Stomach (tissue), 9 donors: ENCODE results near the gene PPP1R9B. TPM values are rescaled to one million over a fixed set of nuclear protein-coding genes. Genes with fewer than 3 reads are reported as not detected.

Source experiments
- DNase-seq, 2 donors: peaks; one replicate each; pipeline versions ENCODE4 v3.0.0 to v3.0.0-alpha.2; 2013 to 2019
- H3K27ac ChIP-seq, 5 donors: fragments of 200-600 bp in 4 of 5; sonication (generic) in 4 of 5; one replicate each; pipeline ENCODE4 v1.5.1; 2013 to 2019; ENCODE audit warnings: mild to moderate bottlenecking in 1 of 5, moderate library complexity in 1 of 5
- H3K27me3 ChIP-seq, 3 donors: fragments of 200-600 bp; sonication (generic); one replicate each; pipeline ENCODE4 v1.5.1; 2017 to 2019; ENCODE audit warnings: mixed run types in 1 of 3
- H3K36me3 ChIP-seq, 4 donors: fragments of 200-600 bp; sonication (generic); 1 replicate in 3 of 4; 2 replicates in 1 of 4; pipeline ENCODE4 v1.5.1; 2016 to 2019
- H3K4me1 ChIP-seq, 4 donors: fragments of 200-600 bp; sonication (generic); one replicate each; pipeline ENCODE4 v1.5.1; 2016 to 2019
- H3K4me3 ChIP-seq, 4 donors: fragments of 200-600 bp; sonication (generic) in 3 of 4; one replicate each; pipeline ENCODE4 v1.5.1; 2016 to 2019; ENCODE audit warnings: mild to moderate bottlenecking in 1 of 4
- H3K9me3 ChIP-seq, 4 donors: fragments of 200-600 bp; sonication (generic); one replicate each; pipeline ENCODE4 v1.5.1; 2016 to 2019
- EP300 ChIP-seq: sonication (generic); formaldehyde crosslinking; IDR thresholded peaks from one replicate; pipeline ENCODE4 v1.6.1; 2017; ENCODE audit warnings: antibody characterized with exemption
- POLR2A ChIP-seq, 4 donors: fragments of 450-650 bp; IDR thresholded peaks; one replicate each; pipeline ENCODE4 v1.6.1; 2016; ENCODE audit warnings: antibody characterized with exemption in 4 of 4, control low read depth in 2 of 4, mild to moderate bottlenecking in 1 of 4, moderate library complexity in 1 of 4
- POLR2AphosphoS5 ChIP-seq, 3 donors: sonication (generic); formaldehyde crosslinking; IDR thresholded peaks; one replicate each; pipeline ENCODE4 v1.6.1; 2016; ENCODE audit warnings: antibody characterized with exemption in 3 of 3
- WGBS, 5 donors: extraction: QIAGEN DNeasy Blood & Tissue Kit in 3 of 5; methylation state at CpG; one replicate each; pipeline versions ENCODE4 v1.1.5 to v1.1.7; 2013 to 2018; 5-methylcytosine and 5-hydroxymethylcytosine counted together
- intact Hi-C: fragments of 100-400 bp; cut with DNase I; formaldehyde crosslinking; loops from one replicate; pipeline ENCODE4 v1.15.1; 2023; ENCODE audit warnings: low total_unique reads
- polyA plus RNA-seq, 3 donors: library from polyadenylated mRNA; stranded (reverse); fragments of 200-250 nt; gene quantifications; one replicate each; pipeline ENCODE4 v1.2.3, GENCODE V29; 2013
- total RNA-seq, 5 donors: library from RNA; depleted of rRNA; stranded (reverse); fragments of >200 nt; gene quantifications; one replicate each; pipeline versions ENCODE4 v1.1.0 to v1.2.3, GENCODE V29; 2014 to 2016
- TF ChIP-seq, protein P1 (sequence below), 7 experiments: fragments of 450-650 bp in 4 of 7; fragments of 200-600 bp in 3 of 7; sonication (generic) in 3 of 7; IDR thresholded peaks; one replicate each; pipeline ENCODE4 v1.5.1; 2016 to 2019; ENCODE audit warnings: antibody characterized with exemption in 7 of 7, control low read depth in 2 of 7, mild to moderate bottlenecking in 1 of 7
- donor health status: healthy with polysubstance abuse.
- donor health status: Bipolar disorder and iron deficiency.
- donor health status: healthy.

The PPP1R9B gene
- total and polyA plus RNA-seq, 8 donors = 11.6 to 64.2 (median 18.9) TPM

DNA sequence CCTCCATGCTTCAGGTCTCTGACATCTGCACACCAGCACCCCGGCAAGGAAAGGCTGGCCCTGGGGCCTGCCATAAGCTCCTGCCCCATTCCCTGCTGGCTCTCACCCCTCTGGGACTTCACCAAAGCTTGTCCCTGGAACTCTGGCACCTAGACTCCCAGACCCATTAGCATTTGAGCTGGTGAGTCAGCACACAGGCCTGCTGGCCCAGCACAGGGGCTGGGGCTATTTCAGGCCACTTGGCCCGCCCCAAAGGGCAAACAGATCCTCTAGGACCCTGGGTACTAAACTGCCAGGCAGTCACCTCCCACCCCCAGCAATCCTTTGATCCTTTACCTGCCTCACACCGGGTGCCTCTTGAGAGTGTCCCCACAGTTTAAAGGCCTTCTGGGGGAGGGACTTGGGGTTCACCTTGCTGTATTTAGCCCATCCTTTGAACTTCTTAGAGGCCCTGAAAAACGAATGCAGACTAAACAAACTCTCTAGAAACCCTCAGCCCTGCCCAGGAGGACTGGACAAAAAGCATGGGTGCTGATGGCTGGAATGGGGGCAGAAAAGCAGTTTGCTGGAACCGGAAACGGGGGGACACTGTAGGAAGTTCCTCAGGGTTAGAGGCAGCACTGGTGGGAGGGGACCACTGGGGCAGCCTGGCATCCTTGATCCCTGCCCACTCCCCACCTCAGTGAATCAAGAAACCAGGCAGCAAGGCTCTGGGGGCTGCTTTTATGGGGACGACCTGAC is 17.3 kb downstream of the PPP1R9B start:
- intact Hi-C loops = no loop called here
- Histone ChIP-seq H3K27ac (peak overlapping the region in 4 of 5 donors; percentile 16 to 64 (median 56)), H3K27me3 (peaks cover 0 to 29% (median 27%) of the 10 kb centered on the region in 3 donors), H3K9me3 (no peaks in the 10 kb centered on the region), H3K36me3 (peaks cover 36 to 44% (median 41%) of the 10 kb centered on the region in 4 donors), H3K4me1 (peaks cover 39 to 56% (median 44%) of the 10 kb centered on the region in 4 donors), H3K4me3 (no peak overlapping the region)
- 42 to 54% (median 53%) methylated on average over 7 of the region's 7 CpGs for WGBS, 5 donors
- TF ChIP-seq POLR2AphosphoS5 (IDR thresholded peaks at IDR 0.05) = peak in 2 of 3 donors; percentile 22 to 50
- TF ChIP-seq POLR2A (IDR thresholded peaks at IDR 0.05) = no peak
- DNase-seq = no peak

DNA sequence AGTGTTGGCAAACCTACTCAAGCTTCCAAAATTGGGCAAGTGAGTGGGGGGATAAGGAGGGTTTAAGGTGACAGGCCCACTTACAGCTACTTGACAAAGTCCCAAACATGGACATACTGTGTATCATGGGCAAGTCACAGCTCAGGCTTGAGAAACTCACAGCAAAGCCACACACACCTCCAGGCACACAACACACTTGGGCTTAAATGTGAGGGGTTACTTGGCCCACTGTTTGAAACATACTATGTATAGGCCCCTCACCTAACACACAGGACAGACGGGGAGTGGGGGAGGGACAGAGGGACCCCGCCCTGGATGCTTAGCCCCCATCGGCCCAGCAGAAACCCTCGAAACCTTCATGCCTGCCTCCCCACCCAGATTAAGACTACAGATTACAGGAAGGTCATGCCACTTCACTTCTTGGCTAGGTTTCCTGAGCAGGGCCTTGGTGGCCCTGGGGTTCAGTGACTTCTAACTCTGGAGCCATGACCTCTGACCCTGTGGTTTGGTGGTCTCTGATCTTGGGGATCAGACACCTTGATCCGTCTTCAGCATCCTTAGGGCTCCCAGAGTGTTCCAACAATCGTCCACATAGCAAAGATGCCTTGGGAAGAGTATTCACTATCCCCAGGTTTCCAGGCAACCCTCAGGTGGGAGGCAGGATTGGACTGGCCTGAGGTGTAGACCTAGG is 18.2 kb downstream of the PPP1R9B start:
- DNase-seq = no peak
- Histone ChIP-seq H3K4me3 (no peak overlapping the region), H3K9me3 (no peaks in the 10 kb centered on the region), H3K27me3 (peaks cover 0 to 37% (median 30%) of the 10 kb centered on the region in 3 donors), H3K36me3 (peaks cover 26 to 34% (median 32%) of the 10 kb centered on the region in 4 donors), H3K4me1 (peaks cover 39 to 65% (median 47%) of the 10 kb centered on the region in 4 donors), H3K27ac (peak overlapping the region in 2 of 5 donors; percentile 59 to 64)
- intact Hi-C loops = no loop called here
- TF ChIP-seq POLR2A (IDR thresholded peaks at IDR 0.05) (no peak), EP300 (no peak), POLR2AphosphoS5 (IDR thresholded peaks at IDR 0.05) (no peak)
- TF ChIP-seq, protein P1, sequence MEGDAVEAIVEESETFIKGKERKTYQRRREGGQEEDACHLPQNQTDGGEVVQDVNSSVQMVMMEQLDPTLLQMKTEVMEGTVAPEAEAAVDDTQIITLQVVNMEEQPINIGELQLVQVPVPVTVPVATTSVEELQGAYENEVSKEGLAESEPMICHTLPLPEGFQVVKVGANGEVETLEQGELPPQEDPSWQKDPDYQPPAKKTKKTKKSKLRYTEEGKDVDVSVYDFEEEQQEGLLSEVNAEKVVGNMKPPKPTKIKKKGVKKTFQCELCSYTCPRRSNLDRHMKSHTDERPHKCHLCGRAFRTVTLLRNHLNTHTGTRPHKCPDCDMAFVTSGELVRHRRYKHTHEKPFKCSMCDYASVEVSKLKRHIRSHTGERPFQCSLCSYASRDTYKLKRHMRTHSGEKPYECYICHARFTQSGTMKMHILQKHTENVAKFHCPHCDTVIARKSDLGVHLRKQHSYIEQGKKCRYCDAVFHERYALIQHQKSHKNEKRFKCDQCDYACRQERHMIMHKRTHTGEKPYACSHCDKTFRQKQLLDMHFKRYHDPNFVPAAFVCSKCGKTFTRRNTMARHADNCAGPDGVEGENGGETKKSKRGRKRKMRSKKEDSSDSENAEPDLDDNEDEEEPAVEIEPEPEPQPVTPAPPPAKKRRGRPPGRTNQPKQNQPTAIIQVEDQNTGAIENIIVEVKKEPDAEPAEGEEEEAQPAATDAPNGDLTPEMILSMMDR (IDR thresholded peaks at IDR 0.05) = no peak
- 60 to 79% (median 70%) methylated on average over 3 to 6 of the region's 6 CpGs for WGBS, 5 donors

DNA sequence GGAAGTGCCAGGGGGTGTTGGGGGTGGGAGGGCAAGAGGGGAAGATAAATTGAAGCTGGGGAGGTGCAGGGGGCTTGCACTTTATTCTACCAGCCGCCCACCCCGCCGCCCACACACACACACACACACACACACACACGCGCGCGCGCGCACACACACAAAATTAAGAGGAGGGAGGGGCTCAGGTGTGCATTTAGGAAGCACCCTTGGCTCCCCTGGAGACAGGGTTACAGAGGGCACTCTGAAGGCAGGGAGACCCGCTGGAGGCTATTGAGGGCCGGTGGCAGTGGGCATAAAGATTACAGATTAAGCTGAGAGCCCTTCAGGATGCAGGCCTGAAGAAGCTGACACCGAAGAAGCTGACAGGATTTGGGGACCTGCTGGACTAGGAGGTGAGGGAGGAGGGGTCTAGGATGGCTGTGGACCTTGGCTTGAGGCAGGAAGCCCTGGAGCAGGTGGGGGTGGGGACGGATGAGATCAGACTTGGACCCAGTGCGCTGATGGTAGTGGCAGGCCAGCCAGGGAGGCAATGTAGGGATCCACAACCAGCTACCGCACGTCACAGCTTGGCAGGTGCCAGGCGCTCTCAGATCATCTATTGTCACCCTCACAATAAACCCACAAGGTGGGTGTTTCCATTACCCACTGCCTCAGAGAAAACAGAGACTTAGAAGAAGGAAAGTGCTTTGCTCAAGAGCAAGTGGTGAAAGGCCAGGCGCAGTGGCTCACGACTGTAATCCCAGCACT is 19.7 kb downstream of the PPP1R9B start:
- no peak for DNase-seq
- H3K27ac ChIP-seq = no peak overlapping the region
- H3K36me3 ChIP-seq = peaks cover 11 to 19% (median 16%) of the 10 kb centered on the region in 4 donors
- WGBS, 5 donors = 48 to 66% (median 51%) methylated on average over 12 to 19 of the region's 19 CpGs
- peaks cover 0 to 41% (median 30%) of the 10 kb centered on the region in 3 donors for H3K27me3 ChIP-seq
- intact Hi-C loops = no loop called here
- no peaks in the 10 kb centered on the region for H3K9me3 ChIP-seq
- TF ChIP-seq POLR2AphosphoS5 (IDR thresholded peaks at IDR 0.05) (no peak), POLR2A (IDR thresholded peaks at IDR 0.05) (no peak), EP300 (no peak)
- TF ChIP-seq, protein P1 (IDR thresholded peaks at IDR 0.05) = no peak
- H3K4me3 ChIP-seq = peak overlapping the region; percentile 49 to 60 (median 52)
- H3K4me1 ChIP-seq = peaks cover 39 to 66% (median 47%) of the 10 kb centered on the region in 4 donors

DNA sequence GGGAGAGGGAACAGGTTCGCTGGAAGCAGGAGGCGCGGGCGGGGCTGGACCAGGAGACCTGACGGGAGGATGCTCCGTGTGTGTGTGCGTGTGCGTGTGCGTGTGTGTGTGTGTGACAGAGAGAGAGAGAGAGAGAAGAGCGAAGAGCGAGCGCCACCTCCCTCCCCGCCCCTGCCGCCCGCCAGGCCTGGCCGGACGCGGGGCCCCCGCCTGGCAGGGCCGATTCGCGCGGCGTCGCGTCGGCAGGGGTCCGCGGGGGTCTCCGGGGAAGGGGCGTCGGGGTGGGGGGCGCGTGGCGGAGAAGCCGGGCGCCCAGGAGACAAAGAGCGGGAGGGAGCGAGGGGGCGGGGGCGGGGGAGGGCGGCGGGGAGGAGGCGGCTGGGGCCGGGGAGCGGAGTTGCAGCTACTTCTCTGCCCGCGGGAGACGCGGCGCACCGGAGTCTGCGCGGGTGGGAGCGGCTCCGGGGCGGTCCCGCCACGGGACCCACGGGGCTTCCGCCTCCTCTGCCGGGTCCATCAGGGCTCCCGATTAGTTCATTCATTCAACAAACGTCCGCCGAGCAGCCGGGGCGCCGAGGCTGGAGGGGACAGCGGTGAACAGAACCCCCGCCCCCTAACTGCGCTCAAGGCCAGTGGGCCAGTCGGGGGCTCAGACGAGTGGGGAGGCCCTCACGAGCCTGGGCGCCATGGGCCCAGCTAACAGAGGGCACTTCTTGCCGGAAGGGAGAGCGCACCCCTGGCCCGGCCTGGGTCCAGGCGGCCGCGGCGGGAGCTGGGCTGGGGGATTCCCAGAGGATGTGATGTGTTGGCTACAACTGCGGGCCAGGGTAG is 20.5 kb downstream of the PPP1R9B start, which contains the start of gene SAMD14:
Gene SAMD14, minus strand, starts transcription at position 433 of the 831 bp plus-strand sequence. CDS start 5,201 bp downstream, outside the sequence.
- Histone ChIP-seq H3K36me3 (peaks cover 3 to 11% (median 9%) of the 10 kb centered on the region in 4 donors), H3K4me3 (peak within 1 kb of the TSS; percentile 49 to 60 (median 52)), H3K27me3 (peaks cover 0 to 41% (median 30%) of the 10 kb centered on the region in 3 donors), H3K9me3 (no peaks in the 10 kb centered on the region), H3K4me1 (peaks cover 39 to 66% (median 47%) of the 10 kb centered on the region in 4 donors), H3K27ac (peak within 1 kb of the TSS in 3 of 5 donors; percentile 32 to 51 (median 41))
- TF ChIP-seq EP300 (no peak), POLR2AphosphoS5 (IDR thresholded peaks at IDR 0.05) (no peak), POLR2A (IDR thresholded peaks at IDR 0.05) (no peak)
- TF ChIP-seq, protein P1 (IDR thresholded peaks at IDR 0.05) = no peak
- peak in 1 of 2 donors; percentile 75 for DNase-seq
- WGBS, 5 donors = 1 to 4% (median 2%) methylated on average over 31 to 84 of the region's 84 CpGs
- intact Hi-C loops = no loop called here
